HepG2 (cell line): Measurements from ENCODE around the gene ATF6. TPM values are rescaled to one million over a fixed set of nuclear protein-coding genes. Genes with fewer than 3 reads are reported as not detected.
A peak's percentile ranks its signal among the peaks of the same experiment; 100 is the strongest.

Experiments
- ATF3 ChIP-seq: sonication (generic); formaldehyde crosslinking; IDR thresholded peaks from 2 replicates; pipeline ENCODE4 v1.4.0; 2020; ENCODE audit warnings: missing genetic modification reagents
- CREM ChIP-seq, 2 experiments: sonication (generic) in 1 of 2; formaldehyde crosslinking in 1 of 2; IDR thresholded peaks; 2 replicates each; pipeline versions ENCODE4 v1.4.0 to v1.6.1; 2016 to 2020; ENCODE audit warnings: antibody characterized with exemption in 1 of 2, mild to moderate bottlenecking in 1 of 2, missing genetic modification reagents in 1 of 2
- FOSL1 ChIP-seq: sonication (generic); formaldehyde crosslinking; IDR thresholded peaks from 2 replicates; pipeline ENCODE4 v1.9.0; 2021; ENCODE audit warnings: missing genetic modification reagents, borderline replicate concordance
- GTF3A ChIP-seq: sonication (generic); formaldehyde crosslinking; conservative IDR thresholded peaks from 2 replicates; pipeline ENCODE4 v1.4.0; 2020; ENCODE audit warnings: mild to moderate bottlenecking, missing genetic modification reagents
- NPAS2 ChIP-seq: sonication (generic); formaldehyde crosslinking; IDR thresholded peaks from 2 replicates; pipeline ENCODE4 v1.8.0; 2022; ENCODE audit warnings: mild to moderate bottlenecking, missing genetic modification reagents, borderline replicate concordance
- RBM39 ChIP-seq: fragments of 200-400 bp; formaldehyde crosslinking; IDR thresholded peaks from one replicate; pipeline ENCODE4 v1.6.1; 2018; ENCODE audit warnings: antibody characterized with exemption, mild to moderate bottlenecking, low read depth, low read length; ENCODE audit not compliant: poor library complexity, severe bottlenecking
- RFX1 ChIP-seq: fragments of 450-650 bp; IDR thresholded peaks from 2 replicates; pipeline ENCODE4 v1.6.1; 2017
- SNRNP70 ChIP-seq: fragments of 200-400 bp; formaldehyde crosslinking; IDR thresholded peaks from 2 replicates; pipeline ENCODE4 v1.6.1; 2017; ENCODE audit warnings: mild to moderate bottlenecking, low read depth, low read length, moderate library complexity
- TFE3 ChIP-seq: IDR thresholded peaks from 2 replicates; pipeline ENCODE4 v1.6.1; 2016
- TMF1 ChIP-seq: sonication (generic); formaldehyde crosslinking; IDR thresholded peaks from 2 replicates; pipeline ENCODE4 v1.8.1; 2022; ENCODE audit warnings: low read depth, missing genetic modification reagents
- YEATS4 ChIP-seq: sonication (generic); formaldehyde crosslinking; IDR thresholded peaks from 2 replicates; pipeline ENCODE4 v1.4.0; 2020; ENCODE audit warnings: missing genetic modification reagents, borderline replicate concordance
- ZBTB38 ChIP-seq: sonication (generic); formaldehyde crosslinking; IDR thresholded peaks from 2 replicates; pipeline ENCODE4 v1.5.1; 2020; ENCODE audit warnings: mild to moderate bottlenecking, missing genetic modification reagents
- ZNF414 ChIP-seq: sonication (generic); formaldehyde crosslinking; IDR thresholded peaks from 2 replicates; pipeline ENCODE4 v1.5.0; 2020; ENCODE audit warnings: missing genetic modification reagents
- ZNF775 ChIP-seq: sonication (generic); formaldehyde crosslinking; IDR thresholded peaks from 2 replicates; pipeline ENCODE4 v1.4.0; 2020; ENCODE audit warnings: missing genetic modification reagents, mild to moderate bottlenecking, moderate library complexity, borderline replicate concordance
- ZNF777 ChIP-seq: sonication (generic); formaldehyde crosslinking; IDR thresholded peaks from 2 replicates; pipeline ENCODE4 v1.4.0; 2020; ENCODE audit warnings: missing genetic modification reagents
- ZNF788 ChIP-seq: sonication (generic); formaldehyde crosslinking; IDR thresholded peaks from 2 replicates; pipeline ENCODE4 v1.5.0; 2020; ENCODE audit warnings: mild to moderate bottlenecking, missing genetic modification reagents, borderline replicate concordance
- ZNF883 ChIP-seq: sonication (generic); formaldehyde crosslinking; IDR thresholded peaks from 2 replicates; pipeline ENCODE4 v1.5.1; 2020; ENCODE audit warnings: mild to moderate bottlenecking, missing genetic modification reagents; ENCODE audit errors: not compliant biosample characterization
- ZSCAN31 ChIP-seq: sonication (generic); formaldehyde crosslinking; IDR thresholded peaks from 2 replicates; pipeline ENCODE4 v1.5.0; 2020; ENCODE audit warnings: low read depth, mild to moderate bottlenecking, missing genetic modification reagents
- polyA plus RNA-seq, 8 experiments: library from polyadenylated mRNA; depleted of rRNA in 3 of 8; stranded (reverse) in 7 of 8; unstranded in 1 of 8; fragments of >200 nt; fragmentation: Illumina TruSeq in 4 of 8; extraction: Trizol in 4 of 8; gene quantifications; 2 replicates each; pipeline versions ENCODE4 v1.2.1 to v1.2.3, GENCODE V29; 2011 to 2016; ENCODE audit warnings: low read depth in 4 of 8, missing spikeins in 1 of 8, mixed read lengths in 1 of 8; ENCODE audit not compliant: insufficient read depth in 1 of 8
- total RNA-seq, 5 experiments: library from RNA; depleted of rRNA; stranded (reverse); fragments of >200 nt; fragmentation: Illumina TruSeq; extraction: Trizol; gene quantifications; 2 replicates each; pipeline ENCODE4 v1.2.3, GENCODE V29; 2016; ENCODE audit warnings: low read depth in 1 of 5
- TF ChIP-seq, protein P1 (sequence below): IDR thresholded peaks from 2 replicates; pipeline ENCODE4 v1.6.1; 2012; ENCODE audit warnings: inconsistent platforms
- TF ChIP-seq, protein P2 (sequence below), 2 experiments: sonication (generic) in 1 of 2; formaldehyde crosslinking in 1 of 2; IDR thresholded peaks; 2 replicates each; pipeline versions ENCODE4 v1.6.1 to v1.9.0; 2014 to 2022; ENCODE audit warnings: antibody characterized with exemption in 1 of 2, borderline replicate concordance in 1 of 2, inconsistent platforms in 1 of 2, low read depth in 1 of 2, missing genetic modification reagents in 1 of 2

ATF6 gene
- total and polyA plus RNA-seq, 2 of the 13 experiments (the other 11 are each of a cell fraction or from before 2014, with no cell fraction given), result 13.2 to 14.5 TPM

- no peak for TF ChIP-seq ZSCAN31 (CRISPR knock-in tag)
- TF ChIP-seq GTF3A (CRISPR knock-in tag), result no peak
- TF ChIP-seq ZNF775 (CRISPR knock-in tag), result no peak
- TF ChIP-seq, protein P1, sequence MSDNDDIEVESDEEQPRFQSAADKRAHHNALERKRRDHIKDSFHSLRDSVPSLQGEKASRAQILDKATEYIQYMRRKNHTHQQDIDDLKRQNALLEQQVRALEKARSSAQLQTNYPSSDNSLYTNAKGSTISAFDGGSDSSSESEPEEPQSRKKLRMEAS, result no peak
- no peak for TF ChIP-seq ZNF414 (CRISPR knock-in tag)
- TF ChIP-seq ZNF777 (CRISPR knock-in tag), result no peak
- no peak for TF ChIP-seq TFE3 (CRISPR knock-in tag)
- no peak for TF ChIP-seq RBM39
- 0 out of 2 replicates have a peak, but pooled peaks have one; percentile 8 for TF ChIP-seq ATF3 (CRISPR knock-in tag)
- TF ChIP-seq RFX1, result no peak
- TF ChIP-seq YEATS4 (CRISPR knock-in tag), result peak; percentile 51; the same call in 1 of the 2 replicates
- TF ChIP-seq CREM (IDR thresholded peaks at IDR 0.05), result no peak
- no peak for TF ChIP-seq CREM (CRISPR knock-in tag; IDR thresholded peaks at IDR 0.05)
- TF ChIP-seq SNRNP70, result no peak
- TF ChIP-seq, protein P2, sequence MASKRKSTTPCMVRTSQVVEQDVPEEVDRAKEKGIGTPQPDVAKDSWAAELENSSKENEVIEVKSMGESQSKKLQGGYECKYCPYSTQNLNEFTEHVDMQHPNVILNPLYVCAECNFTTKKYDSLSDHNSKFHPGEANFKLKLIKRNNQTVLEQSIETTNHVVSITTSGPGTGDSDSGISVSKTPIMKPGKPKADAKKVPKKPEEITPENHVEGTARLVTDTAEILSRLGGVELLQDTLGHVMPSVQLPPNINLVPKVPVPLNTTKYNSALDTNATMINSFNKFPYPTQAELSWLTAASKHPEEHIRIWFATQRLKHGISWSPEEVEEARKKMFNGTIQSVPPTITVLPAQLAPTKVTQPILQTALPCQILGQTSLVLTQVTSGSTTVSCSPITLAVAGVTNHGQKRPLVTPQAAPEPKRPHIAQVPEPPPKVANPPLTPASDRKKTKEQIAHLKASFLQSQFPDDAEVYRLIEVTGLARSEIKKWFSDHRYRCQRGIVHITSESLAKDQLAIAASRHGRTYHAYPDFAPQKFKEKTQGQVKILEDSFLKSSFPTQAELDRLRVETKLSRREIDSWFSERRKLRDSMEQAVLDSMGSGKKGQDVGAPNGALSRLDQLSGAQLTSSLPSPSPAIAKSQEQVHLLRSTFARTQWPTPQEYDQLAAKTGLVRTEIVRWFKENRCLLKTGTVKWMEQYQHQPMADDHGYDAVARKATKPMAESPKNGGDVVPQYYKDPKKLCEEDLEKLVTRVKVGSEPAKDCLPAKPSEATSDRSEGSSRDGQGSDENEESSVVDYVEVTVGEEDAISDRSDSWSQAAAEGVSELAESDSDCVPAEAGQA (IDR thresholded peaks at IDR 0.05; ENCODE audit: low read depth), result no peak
- TF ChIP-seq, protein P2 (CRISPR knock-in tag; IDR thresholded peaks at IDR 0.05; ENCODE audit: borderline replicate concordance), result no peak
- no peak for TF ChIP-seq ZNF883 (CRISPR knock-in tag)
- TF ChIP-seq ZNF788 (CRISPR knock-in tag), result no peak
- no peak for TF ChIP-seq TMF1 (CRISPR knock-in tag)
- TF ChIP-seq FOSL1, result no peak
- TF ChIP-seq ZBTB38 (CRISPR knock-in tag), result 0 out of 2 replicates have a peak, but pooled peaks have one; percentile 5
- TF ChIP-seq NPAS2 (CRISPR knock-in tag), result no peak
Observed at GRCh38 chr1:161726473-161727255, 39.5 kb upstream of the ATF6 start (continued).
